GM13976 (cell line): Measurements from ENCODE around the gene ELN.

Experiments used
- DNase-seq: peaks from one replicate; pipeline ENCODE4 v3.0.0; 2012; ENCODE audit warnings: low spot score
- in situ Hi-C: fragments of 300-500 bp; cut with MboI; formaldehyde crosslinking; loops from one replicate; pipeline ENCODE4 v1.12.0; 2022; ENCODE audit warnings: low sequenced_read_pairs, mixed read lengths, inconsistent platforms; ENCODE audit not compliant: unreplicated experiment
- TF ChIP-seq, protein P1 (sequence below): IDR thresholded peaks from 2 replicates; pipeline ENCODE4 v1.5.1; 2012; ENCODE audit warnings: borderline replicate concordance, mild to moderate bottlenecking; ENCODE audit not compliant: insufficient read depth; ENCODE audit errors: extremely low read depth, missing control alignments, control extremely low read depth

ELN gene

DNA sequence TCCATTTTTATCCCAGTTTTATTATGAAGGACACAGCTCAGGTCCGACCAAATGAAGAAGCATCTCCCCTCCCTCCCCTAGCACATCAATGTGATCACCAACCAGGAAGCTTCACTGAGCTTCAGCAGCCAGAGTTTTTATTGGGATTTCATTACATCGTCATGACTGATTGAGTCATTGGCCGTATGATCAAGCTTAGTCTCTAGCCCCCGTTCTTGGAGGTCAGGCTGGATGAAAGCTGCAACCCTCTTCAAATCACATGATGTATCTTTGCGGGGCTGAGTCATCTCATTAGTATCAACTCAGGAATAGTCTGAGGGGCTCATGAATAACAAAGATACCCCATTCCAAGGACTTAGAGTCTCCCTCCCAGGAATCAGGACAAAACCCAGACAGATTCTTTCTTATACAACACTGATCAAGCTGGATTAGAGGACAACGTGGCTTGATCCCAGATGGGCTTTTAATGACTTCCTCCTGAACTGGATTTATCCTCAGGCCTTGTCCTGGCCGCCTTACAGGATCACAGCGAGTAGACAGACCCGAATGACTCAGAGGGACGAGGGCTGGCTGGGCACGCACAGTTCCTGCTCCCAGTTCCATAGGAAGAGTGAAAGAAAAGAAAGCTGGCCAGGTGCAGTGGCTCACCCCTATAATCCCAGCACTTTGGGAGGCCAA lies 70.1 kb downstream of the ELN start:
- in situ Hi-C loops, result no loop called here
- DNase-seq, result no peak
- TF ChIP-seq, protein P1, sequence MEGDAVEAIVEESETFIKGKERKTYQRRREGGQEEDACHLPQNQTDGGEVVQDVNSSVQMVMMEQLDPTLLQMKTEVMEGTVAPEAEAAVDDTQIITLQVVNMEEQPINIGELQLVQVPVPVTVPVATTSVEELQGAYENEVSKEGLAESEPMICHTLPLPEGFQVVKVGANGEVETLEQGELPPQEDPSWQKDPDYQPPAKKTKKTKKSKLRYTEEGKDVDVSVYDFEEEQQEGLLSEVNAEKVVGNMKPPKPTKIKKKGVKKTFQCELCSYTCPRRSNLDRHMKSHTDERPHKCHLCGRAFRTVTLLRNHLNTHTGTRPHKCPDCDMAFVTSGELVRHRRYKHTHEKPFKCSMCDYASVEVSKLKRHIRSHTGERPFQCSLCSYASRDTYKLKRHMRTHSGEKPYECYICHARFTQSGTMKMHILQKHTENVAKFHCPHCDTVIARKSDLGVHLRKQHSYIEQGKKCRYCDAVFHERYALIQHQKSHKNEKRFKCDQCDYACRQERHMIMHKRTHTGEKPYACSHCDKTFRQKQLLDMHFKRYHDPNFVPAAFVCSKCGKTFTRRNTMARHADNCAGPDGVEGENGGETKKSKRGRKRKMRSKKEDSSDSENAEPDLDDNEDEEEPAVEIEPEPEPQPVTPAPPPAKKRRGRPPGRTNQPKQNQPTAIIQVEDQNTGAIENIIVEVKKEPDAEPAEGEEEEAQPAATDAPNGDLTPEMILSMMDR, result no peak

GRCh38 chr7:74099031-74099430 lies 71.1 kb downstream of the ELN start:
- in situ Hi-C loops, result no loop called here
- TF ChIP-seq, protein P1, result no peak
- no peak for DNase-seq

GRCh38 chr7:74101061-74101681 lies 73.2 kb downstream of the ELN start:
- in situ Hi-C loops, result no loop called here
- peak; percentile 87 for DNase-seq
- TF ChIP-seq, protein P1, result no peak

- TF ChIP-seq, protein P1, result no peak
- DNase-seq, result no peak
- in situ Hi-C loops, result no loop called here
These were observed 75.3 kb downstream of the ELN start for GRCh38 chr7:74103219-74103772.

- TF ChIP-seq, protein P1, result no peak
- DNase-seq, result no peak
- in situ Hi-C loops, result no loop called here
These were observed 76.7 kb downstream of the ELN start for GRCh38 chr7:74104702-74105101.

GRCh38 chr7:74105992-74106391 lies 78.0 kb downstream of the ELN start:
- no peak for DNase-seq
- in situ Hi-C loops, result no loop called here
- TF ChIP-seq, protein P1, result no peak
